NCI-H446 treated with DMSO at 0.1 percent for 48 hours (cell line): ENCODE results near the gene EIF1.

ENCODE experiments used
- DNase-seq: peaks from one replicate; lab custom pipeline; 2025; lab: John Stamatoyannopoulos, UW

EIF1 gene

GRCh38 chr17:41736983-41737679, 48.4 kb downstream of the EIF1 start:
- DNase-seq: no peak

GRCh38 chr17:41737680-41738023, 49.0 kb downstream of the EIF1 start:
- DNase-seq: no peak

DNA sequence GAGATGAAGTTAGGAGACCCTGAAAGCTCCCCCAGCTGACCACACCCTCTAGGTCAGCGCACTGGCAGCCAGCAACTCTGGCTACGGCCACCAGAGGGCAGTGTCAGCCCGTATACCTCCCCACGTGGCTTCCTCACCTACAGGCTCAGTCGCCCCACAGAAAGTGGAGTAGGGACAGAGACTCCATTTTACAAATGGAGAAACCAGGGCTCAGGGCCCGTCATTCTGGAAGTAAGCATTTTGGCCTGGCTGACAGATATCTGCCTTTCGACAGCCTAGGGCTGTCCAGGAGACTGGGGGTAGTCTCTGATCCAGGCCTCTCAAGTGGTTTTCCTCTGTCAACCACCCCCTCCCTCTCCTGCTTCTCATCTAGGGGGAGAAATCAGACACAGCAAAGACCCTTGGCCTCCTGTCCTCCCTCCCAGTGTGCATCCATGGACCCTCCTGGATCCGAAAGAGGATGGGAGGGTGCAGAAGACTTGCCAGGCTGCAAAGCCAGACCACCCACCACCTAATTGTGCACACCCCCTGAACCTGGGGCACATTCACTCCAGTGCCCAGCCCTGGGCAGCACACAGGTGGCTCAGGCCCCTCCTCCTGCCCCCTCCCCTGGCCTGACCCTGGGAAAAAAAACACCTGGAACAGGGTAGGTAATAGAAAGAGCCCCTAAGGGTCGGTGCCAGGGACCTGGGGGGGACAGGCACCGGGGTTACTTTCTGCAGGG, 49.6 kb downstream of the EIF1 start:
- peak; percentile 35 for DNase-seq

GRCh38 chr17:41738801-41739112, 50.1 kb downstream of the EIF1 start:
- DNase-seq: no peak

DNA sequence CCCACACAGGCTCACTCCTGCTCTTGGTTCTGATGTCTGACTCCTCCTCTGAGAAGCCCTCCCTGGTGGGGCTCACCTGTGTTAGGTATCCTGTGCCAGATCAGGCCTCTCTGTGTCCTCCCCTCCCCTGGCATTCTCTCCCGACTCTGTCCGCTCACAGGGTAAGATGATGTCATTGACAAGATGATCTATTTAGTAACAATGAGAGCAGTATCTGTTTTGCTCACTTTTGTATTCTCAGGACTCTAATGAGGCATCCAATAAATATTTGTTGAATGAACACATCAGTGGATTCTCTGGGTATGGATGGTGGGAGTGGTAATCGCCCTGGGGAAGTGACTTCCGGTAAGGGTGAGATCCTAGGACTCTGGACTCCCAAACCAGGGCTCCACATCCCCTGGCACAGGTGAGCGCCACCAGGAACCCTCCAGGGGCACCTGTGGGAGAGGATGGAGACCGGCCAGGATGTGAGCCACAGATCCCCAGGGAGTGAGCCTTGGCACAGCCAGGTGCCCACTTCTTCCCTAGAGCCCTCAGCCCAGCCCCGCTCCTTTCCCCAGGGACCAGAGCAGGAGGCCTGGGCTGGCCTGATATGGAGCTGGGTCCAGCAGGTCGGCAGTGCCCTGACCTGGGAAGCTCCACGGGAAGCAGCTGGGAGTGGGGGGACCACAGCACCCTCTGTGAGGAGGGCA, 51.1 kb downstream of the EIF1 start:
- DNase-seq: no peak

DNA sequence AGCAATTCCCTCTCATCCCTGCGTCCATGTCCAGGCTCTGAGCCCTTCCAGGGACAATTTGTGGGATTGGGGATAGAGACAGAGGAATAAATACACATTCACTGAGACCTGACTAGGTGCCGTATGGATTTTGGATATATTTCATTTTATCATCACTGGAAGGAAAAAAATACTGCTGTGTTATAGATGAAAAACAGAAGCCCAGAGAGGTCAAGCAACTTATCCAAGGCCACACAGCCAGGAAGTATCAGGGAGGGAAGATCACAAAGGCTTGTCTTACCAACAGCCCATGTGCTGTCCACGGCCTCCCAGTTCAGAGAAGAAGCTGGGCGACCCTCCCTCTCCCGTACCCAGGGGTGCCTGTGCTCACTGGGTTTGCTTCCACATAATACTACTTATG, 51.8 kb downstream of the EIF1 start:
- DNase-seq: no peak

- no peak for DNase-seq
These were observed 53.0 kb downstream of the EIF1 start for GRCh38 chr17:41741709-41742108.
